GM12872 (cell line): Measurements from ENCODE around the gene FZD7.
A peak's percentile ranks its signal among the peaks of the same experiment; 100 is the strongest.

Experiments
- TF ChIP-seq, protein P1 (sequence below): IDR thresholded peaks from 3 replicates; pipeline ENCODE4 v1.5.1; 2011; ENCODE audit warnings: low read depth, mild to moderate bottlenecking, low read length, moderate library complexity; ENCODE audit not compliant: insufficient read depth

The FZD7 gene

DNA sequence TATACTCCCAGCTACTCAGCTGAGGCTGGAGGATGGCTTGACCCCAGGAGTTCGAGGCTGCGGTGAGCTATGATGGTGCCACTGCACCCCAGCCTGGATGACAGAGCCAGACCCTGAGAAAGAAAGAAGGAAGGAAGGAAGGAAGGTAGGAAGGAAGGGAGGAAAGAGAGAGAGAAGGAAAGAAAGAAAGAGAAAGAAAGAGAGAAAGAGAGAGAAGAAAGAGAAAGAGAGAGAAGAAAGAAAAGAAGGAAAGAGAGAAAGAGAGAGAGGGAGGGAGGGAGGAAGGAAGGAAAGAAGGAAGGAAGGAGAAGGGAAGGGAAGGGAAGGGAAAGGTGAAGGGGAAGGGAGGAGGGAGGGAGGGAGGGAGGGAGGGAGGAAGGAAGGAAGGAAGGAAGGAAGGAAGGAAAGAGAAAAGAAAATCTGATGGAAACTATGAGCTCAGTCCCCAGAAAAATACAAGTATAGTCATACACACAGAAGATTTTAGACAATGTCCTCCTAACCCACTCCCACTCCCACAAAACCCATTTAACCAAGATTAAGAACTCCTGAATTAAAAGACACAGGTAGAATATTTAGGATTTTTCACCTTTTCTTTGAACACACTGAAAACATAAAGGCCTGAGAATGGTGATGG lies 15.6 kb downstream of the FZD7 start:
- TF ChIP-seq, protein P1, sequence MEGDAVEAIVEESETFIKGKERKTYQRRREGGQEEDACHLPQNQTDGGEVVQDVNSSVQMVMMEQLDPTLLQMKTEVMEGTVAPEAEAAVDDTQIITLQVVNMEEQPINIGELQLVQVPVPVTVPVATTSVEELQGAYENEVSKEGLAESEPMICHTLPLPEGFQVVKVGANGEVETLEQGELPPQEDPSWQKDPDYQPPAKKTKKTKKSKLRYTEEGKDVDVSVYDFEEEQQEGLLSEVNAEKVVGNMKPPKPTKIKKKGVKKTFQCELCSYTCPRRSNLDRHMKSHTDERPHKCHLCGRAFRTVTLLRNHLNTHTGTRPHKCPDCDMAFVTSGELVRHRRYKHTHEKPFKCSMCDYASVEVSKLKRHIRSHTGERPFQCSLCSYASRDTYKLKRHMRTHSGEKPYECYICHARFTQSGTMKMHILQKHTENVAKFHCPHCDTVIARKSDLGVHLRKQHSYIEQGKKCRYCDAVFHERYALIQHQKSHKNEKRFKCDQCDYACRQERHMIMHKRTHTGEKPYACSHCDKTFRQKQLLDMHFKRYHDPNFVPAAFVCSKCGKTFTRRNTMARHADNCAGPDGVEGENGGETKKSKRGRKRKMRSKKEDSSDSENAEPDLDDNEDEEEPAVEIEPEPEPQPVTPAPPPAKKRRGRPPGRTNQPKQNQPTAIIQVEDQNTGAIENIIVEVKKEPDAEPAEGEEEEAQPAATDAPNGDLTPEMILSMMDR: no peak

DNA sequence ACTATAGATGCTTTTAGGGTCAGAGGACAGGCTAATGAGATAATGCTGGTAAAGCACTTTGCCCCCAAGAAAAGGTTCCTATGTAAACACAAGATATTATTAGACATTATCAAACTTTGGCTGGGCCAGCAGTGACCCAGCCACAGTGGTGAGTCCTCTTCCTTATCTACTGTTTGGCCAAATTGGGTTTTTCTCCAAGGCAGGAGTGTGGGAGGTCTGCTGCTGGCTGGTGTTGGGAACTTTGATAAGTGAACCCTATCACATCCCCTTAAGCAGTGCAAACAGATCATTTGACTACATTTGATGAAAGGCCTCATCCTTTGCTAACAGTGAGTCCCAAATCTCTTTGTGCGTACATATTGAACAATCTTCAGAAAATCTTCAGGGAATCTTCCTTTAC lies 16.2 kb downstream of the FZD7 start:
- TF ChIP-seq, protein P1: no peak

DNA sequence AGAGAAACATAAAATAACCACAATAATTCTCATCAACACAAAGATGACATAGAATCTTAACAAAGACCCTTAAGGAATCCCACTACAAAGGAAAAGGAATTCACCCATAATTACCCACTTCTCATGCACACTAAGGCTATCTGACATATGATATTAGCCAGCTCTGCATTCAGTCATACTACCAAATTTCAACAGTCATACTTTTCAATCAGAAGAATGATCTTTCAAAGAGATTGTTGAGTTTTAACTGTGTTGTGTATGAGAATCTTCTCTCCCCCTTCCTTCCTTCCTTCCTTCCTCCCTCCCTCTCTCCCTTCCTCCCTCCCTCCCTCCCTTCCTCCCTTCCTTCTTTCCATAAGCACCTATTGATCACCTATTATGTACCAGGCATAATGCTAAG lies 17.0 kb downstream of the FZD7 start:
- TF ChIP-seq, protein P1: no peak

DNA sequence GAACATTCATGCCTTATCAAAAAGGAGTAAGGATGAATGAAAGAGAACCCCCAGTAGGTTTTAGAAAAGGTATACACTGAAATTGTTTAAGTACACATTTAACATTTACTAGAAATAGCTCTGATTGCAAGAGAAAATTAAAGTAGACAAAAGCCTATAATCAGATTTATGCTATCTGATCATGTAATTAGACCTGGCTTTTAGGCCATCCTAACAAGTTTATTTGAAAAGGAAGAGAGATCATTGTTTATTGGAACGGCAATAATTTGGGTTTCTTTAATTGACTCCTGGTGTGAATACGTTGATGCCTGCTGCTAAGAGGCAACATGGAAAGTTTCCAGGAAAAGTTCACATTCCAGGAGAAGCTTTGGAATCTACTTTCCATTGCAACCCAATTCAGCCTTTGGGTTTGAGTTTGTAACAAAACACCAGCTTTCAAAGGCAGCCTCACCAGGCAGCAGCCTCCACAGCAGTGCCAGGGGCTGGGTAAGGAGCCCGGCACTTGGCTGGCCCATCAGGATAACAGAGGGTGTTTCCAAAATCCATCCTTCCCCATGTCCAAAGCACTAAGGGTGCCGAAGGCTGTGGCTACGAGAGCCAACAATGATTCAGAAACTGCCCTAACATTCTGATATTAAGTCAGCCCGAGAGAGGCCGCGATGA lies 18.0 kb downstream of the FZD7 start:
- TF ChIP-seq, protein P1: no peak

DNA sequence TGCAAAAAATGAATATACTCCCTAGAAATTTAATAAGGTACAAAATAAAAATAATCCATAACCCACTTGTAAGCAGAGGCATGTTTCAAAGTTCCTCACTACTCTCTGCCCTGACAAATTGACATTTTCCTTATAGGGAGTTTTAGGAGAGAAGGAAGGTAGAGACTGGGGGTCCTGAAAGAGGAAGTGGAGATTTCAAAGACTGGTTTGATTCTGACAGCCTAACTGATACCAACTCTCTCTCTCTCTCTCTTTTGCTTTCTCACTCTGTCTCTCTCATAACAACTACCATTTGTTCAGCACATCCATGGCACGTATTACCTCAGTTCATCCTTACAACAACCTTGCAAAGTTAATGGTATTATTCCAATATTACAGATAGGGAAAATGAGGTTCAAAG lies 18.6 kb downstream of the FZD7 start:
- TF ChIP-seq, protein P1: no peak

DNA sequence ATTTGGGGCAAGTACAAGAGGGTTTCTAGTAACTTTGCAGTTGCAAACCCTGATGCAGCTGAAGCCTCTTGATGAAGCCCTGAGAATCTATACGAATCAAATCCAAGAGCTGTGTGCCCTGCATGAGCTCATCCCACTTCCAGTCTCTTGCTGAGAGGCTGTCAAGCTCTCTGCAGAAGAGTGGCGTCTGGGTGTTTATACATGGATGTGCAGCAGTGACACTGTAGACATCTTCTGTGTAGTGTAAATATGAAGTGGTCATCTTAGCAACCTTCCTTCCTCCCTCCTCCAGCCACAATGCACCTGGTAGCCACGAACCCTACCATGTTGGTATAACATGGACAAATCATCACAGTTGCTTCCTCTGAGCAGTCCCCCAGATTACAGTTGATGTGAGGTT lies 21.0 kb downstream of the FZD7 start:
- TF ChIP-seq, protein P1: no peak

DNA sequence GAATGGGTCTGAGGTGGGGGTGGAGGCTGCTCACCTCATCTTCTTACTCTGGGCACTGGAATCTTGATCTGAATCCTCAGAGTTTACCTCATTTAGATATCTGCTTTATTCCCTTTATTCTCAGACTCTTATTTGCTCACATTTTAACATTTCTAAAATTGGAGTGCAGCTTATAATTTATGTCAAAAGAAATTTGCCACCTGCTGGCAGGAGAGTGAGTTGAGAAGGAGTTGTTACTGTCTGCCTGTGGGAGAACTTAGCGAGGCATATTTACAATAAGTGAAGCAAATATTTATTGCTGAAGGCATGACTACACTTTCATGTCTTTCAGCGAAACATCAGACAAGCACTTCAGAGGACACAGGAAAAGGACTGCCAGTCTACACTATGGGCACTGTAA lies 23.0 kb downstream of the FZD7 start:
- TF ChIP-seq, protein P1: peak; percentile 28; the same call in 2 of the 3 replicates
